ENCODE measurements around the gene FAM3A.
"Not testable (repeated sequence)": the region's sequence is repeated elsewhere in the genome, so short reads cannot be mapped to it uniquely, and the experiment has no call there.

The FAM3A gene

GRCh38 chrX:154501423-154501822, 14.6 kb downstream of the FAM3A start:
- not testable (repeated sequence) for DNase-seq

GRCh38 chrX:154496591-154497137, 19.4 kb downstream of the FAM3A start:
- DNase-seq = not testable (repeated sequence)

GRCh38 chrX:154495472-154495922, 20.5 kb downstream of the FAM3A start:
- no peak for DNase-seq

GRCh38 chrX:154494715-154495114, 21.3 kb downstream of the FAM3A start:
- DNase-seq = no peak

GRCh38 chrX:154490414-154491083, 25.5 kb downstream of the FAM3A start, which contains the start of gene SLC10A3:
Gene SLC10A3, minus strand, starts transcription at chrX:154490629. Its CDS starts 1,689 bp downstream, at chrX:154488940.
- DNase-seq = peak; percentile 78 to 82

- peak in 1 of 2 donors; percentile 7 for DNase-seq
These were observed 26.0 kb downstream of the FAM3A start for GRCh38 chrX:154490021-154490413.

- no peak for DNase-seq
These were observed 26.9 kb downstream of the FAM3A start for GRCh38 chrX:154489182-154489581.

GRCh38 chrX:154488336-154489075, 27.5 kb downstream of the FAM3A start:
- no peak for DNase-seq

- no peak for DNase-seq
These were observed 28.3 kb downstream of the FAM3A start for GRCh38 chrX:154487518-154488290.

GRCh38 chrX:154486396-154487207, 29.4 kb downstream of the FAM3A start, which contains the start of gene UBL4A:
Gene UBL4A, minus strand, starts transcription at chrX:154486615. Its CDS starts 31 bp downstream, at chrX:154486584.
- DNase-seq = peak; percentile 36 to 47

- DNase-seq = peak; percentile 6 to 30
These were observed 30.0 kb downstream of the FAM3A start for GRCh38 chrX:154486052-154486395.

- no peak for DNase-seq
These were observed 30.6 kb downstream of the FAM3A start for GRCh38 chrX:154485150-154486051.

- DNase-seq = no peak
These were observed 31.5 kb downstream of the FAM3A start for GRCh38 chrX:154484255-154485149.

- no peak for DNase-seq
These were observed 32.7 kb downstream of the FAM3A start for GRCh38 chrX:154483325-154483724.

GRCh38 chrX:154482786-154483185, 33.2 kb downstream of the FAM3A start:
- no peak for DNase-seq

GRCh38 chrX:154481911-154482601, 34.0 kb downstream of the FAM3A start:
- DNase-seq = no peak

GRCh38 chrX:154481195-154481594, 34.8 kb downstream of the FAM3A start:
- DNase-seq = no peak

- peak; percentile 92 to 95 for DNase-seq
These were observed 37.1 kb downstream of the FAM3A start, which contains the start of gene LAGE3 for GRCh38 chrX:154478728-154479622. Gene LAGE3, minus strand, starts transcription at chrX:154479281. Its CDS starts 366 bp downstream, at chrX:154478915.

Data from stimulated activated CD4-positive, alpha-beta T cell treated with anti-CD3 and anti-CD28 coated beads, Interleukin-2, amount 100 ng/mL, for 48 hours (primary cell).